ENCODE results near the gene GPD1. TPM values are rescaled to one million over a fixed set of nuclear protein-coding genes. Genes with fewer than 3 reads are reported as not detected.
"Not testable (repeated sequence)": the region's sequence is repeated elsewhere in the genome, so short reads cannot be mapped to it uniquely, and the experiment has no call there.

GPD1 gene
- polyA plus RNA-seq, 1 donor from 2014 or later = not detected

DNA sequence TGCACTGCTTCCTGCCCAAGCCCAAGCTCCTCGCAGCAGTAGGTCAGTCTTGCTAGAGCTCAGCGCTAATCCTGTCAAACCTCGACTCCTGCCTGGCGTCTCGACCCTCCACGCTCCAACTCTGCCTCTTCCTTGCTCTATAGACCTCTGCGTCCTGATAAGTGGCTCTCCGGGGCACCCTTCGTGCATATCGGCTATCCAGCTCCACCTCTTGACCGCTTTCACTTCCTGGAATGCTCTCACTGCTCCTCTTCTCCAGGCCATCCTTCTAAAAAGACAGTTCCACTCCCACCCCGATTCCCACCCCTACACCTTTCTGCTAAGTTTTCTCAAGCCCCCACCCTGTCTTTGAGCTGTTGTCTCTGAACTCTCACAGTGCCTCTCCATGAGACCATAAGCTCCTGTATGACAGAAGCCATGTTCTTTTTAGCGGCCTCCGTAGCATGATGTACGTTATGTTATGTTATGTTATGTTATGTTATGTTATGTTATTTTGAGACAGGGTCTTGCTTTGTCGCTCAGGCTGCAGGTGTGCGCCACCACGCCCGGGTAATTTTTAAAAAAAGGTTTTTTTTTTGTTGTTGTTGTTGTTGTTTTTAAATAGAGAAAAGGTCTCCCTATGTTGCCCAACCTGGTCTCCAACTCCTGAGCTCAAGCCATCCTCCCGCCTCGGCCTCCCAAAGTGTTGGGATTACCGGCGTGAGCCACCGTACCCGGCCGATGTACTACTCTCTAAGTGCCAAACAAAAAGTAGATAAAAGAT is 8.8 kb downstream of the GPD1 start:
- Mint-ChIP-seq H3K4me3 (peak overlapping the region; percentile 93 to 99 (median 98)), H3K9me3 (no peaks in the 10 kb centered on the region), H3K27ac (peak overlapping the region; percentile 91 to 99 (median 98))

GRCh38 chr12:50117057-50117622 is 13.3 kb downstream of the GPD1 start:
- H3K9me3 Mint-ChIP-seq = no peaks in the 10 kb centered on the region
- peak overlapping the region in 1 of 4 donors; percentile 62 for H3K4me3 Mint-ChIP-seq
- no peaks in the 10 kb centered on the region for H3K36me3 Mint-ChIP-seq
- peaks cover 11 to 28% (median 25%) of the 10 kb centered on the region in 3 donors for H3K4me1 Mint-ChIP-seq
- H3K27ac Mint-ChIP-seq = no peak overlapping the region
- no peaks in the 10 kb centered on the region for H3K27me3 Mint-ChIP-seq

More for the DNA sequence above, 8.8 kb downstream of the GPD1 start:
- H3K27me3 Mint-ChIP-seq = no peaks in the 10 kb centered on the region
- no peaks in the 10 kb centered on the region for H3K36me3 Mint-ChIP-seq
- H3K4me1 Mint-ChIP-seq = peaks cover 22 to 37% (median 34%) of the 10 kb centered on the region in 3 donors

GRCh38 chr12:50119387-50119786 is 15.6 kb downstream of the GPD1 start:
- Mint-ChIP-seq H3K4me1 (peaks cover 15 to 29% (median 25%) of the 10 kb centered on the region in 3 donors), H3K27ac (no peak overlapping the region), H3K9me3 (no peaks in the 10 kb centered on the region), H3K36me3 (peaks cover 8% of the 10 kb centered on the region), H3K27me3 (no peaks in the 10 kb centered on the region), H3K4me3 (no peak overlapping the region)

- Mint-ChIP-seq H3K36me3 (peaks cover 9% of the 10 kb centered on the region), H3K27me3 (no peaks in the 10 kb centered on the region), H3K4me3 (no peak overlapping the region), H3K27ac (no peak overlapping the region), H3K9me3 (no peaks in the 10 kb centered on the region), H3K4me1 (peaks cover 17 to 35% (median 28%) of the 10 kb centered on the region in 3 donors)
Observed at GRCh38 chr12:50120521-50120920, 16.7 kb downstream of the GPD1 start.

- H3K4me1 Mint-ChIP-seq = peaks cover 21 to 35% (median 28%) of the 10 kb centered on the region in 3 donors
- H3K36me3 Mint-ChIP-seq = peaks cover 12% of the 10 kb centered on the region
- no peak overlapping the region for H3K27ac Mint-ChIP-seq
Observed at GRCh38 chr12:50120953-50121352, 17.1 kb downstream of the GPD1 start.

DNA sequence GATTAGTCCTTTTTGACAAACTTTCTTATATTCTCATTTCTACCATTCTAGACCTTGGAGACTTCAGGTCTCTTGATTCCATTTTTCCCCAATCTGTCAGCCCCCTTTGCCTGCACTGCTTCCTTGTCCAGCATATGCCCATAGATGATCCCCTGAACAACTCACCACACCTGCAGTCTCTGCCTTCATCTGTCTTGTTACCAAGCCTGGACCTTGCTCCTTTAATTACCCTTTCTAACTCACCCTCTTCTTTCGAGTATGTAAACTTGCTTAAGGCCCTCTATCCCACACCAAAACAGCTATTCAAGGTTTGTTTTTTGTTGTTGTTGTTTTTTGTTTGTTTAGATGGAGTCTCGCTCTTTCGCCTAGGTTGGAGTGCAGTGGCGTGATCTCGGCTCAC is 17.8 kb downstream of the GPD1 start:
- H3K27ac Mint-ChIP-seq = peak overlapping the region in 1 of 3 donors; percentile 37
- no peaks in the 10 kb centered on the region for H3K27me3 Mint-ChIP-seq
- H3K9me3 Mint-ChIP-seq = no peaks in the 10 kb centered on the region
- H3K4me3 Mint-ChIP-seq = peak overlapping the region in 2 of 4 donors; percentile 15 to 24
- H3K4me1 Mint-ChIP-seq = peaks cover 21 to 30% (median 23%) of the 10 kb centered on the region in 3 donors
- H3K36me3 Mint-ChIP-seq = peaks cover 12% of the 10 kb centered on the region

More at GRCh38 chr12:50120953-50121352, 17.1 kb downstream of the GPD1 start:
- Mint-ChIP-seq H3K9me3 (no peaks in the 10 kb centered on the region), H3K4me3 (peak overlapping the region in 1 of 4 donors; percentile 24), H3K27me3 (no peaks in the 10 kb centered on the region)

DNA sequence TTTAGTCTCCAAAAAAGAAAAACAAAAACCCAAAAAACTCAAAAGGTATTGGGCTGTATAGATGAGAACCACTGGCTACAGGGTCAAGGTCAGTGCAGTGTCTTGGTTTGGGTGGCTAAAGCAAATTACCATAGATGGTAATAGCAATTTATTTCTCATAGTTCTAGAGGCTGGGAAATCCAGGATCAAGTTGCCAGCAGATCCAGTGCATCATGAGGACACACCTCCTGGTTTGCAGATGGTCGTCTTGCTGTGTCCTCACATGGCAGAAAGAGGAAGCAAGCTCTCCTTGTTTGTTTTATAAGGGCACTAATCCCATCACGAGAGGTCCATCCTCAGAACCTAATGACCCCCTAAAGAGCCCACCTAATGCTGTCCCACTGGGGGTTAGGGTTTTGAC is 19.4 kb downstream of the GPD1 start:
- Mint-ChIP-seq H3K27ac (peak overlapping the region in 1 of 3 donors; percentile 14), H3K9me3 (no peaks in the 10 kb centered on the region), H3K27me3 (no peaks in the 10 kb centered on the region), H3K4me3 (no peak overlapping the region), H3K4me1 (peaks cover 21 to 30% (median 22%) of the 10 kb centered on the region in 3 donors), H3K36me3 (peaks cover 12% of the 10 kb centered on the region)

GRCh38 chr12:50127546-50127945 is 23.7 kb downstream of the GPD1 start:
- Mint-ChIP-seq H3K4me3 (no peak overlapping the region), H3K27ac (no peak overlapping the region), H3K27me3 (no peaks in the 10 kb centered on the region), H3K9me3 (no peaks in the 10 kb centered on the region), H3K4me1 (peaks cover 21 to 26% (median 25%) of the 10 kb centered on the region in 3 donors), H3K36me3 (peaks cover 12% of the 10 kb centered on the region)

- no peak overlapping the region for H3K27ac Mint-ChIP-seq
- peaks cover 18 to 27% (median 24%) of the 10 kb centered on the region in 3 donors for H3K4me1 Mint-ChIP-seq
- H3K36me3 Mint-ChIP-seq = peaks cover 5% of the 10 kb centered on the region
- no peak overlapping the region for H3K4me3 Mint-ChIP-seq
- no peaks in the 10 kb centered on the region for H3K27me3 Mint-ChIP-seq
- no peaks in the 10 kb centered on the region for H3K9me3 Mint-ChIP-seq
Observed at GRCh38 chr12:50129290-50129689, 25.5 kb downstream of the GPD1 start.

DNA sequence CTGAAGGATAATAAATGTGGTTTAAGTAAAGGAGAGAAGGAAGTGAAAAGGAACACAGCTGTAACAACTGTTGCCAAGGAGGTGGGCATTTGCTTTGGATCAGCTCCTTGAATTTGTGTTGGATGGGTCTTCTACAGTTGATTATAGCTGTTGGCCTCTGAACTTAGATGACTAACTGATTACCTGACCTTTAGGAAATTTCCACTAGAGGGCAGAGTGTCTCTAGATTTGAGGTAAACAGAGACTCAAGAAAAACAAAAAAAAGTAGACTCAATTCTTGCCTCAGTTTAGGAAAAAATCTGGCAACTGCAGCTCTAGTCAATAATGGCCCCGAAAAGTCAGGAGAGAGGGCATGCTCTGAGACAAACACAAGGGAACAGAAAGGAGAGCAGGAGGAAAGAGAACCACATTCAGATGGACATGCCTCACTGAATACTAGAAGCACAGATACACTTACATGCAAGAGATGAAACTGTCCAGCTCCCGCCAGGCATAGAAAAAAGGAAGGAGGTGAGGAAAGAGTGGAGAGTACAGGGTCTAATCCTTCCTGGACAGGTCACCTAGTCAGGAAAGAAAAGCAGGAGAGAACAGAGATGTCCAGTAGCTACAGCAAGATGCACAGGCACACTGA is 28.8 kb downstream of the GPD1 start:
- Mint-ChIP-seq H3K9me3 (no peaks in the 10 kb centered on the region), H3K36me3 (peaks cover 2% of the 10 kb centered on the region), H3K4me1 (peaks cover 8 to 13% (median 12%) of the 10 kb centered on the region in 3 donors), H3K27me3 (no peaks in the 10 kb centered on the region), H3K4me3 (no peak overlapping the region), H3K27ac (peak overlapping the region in 2 of 3 donors; percentile 2 to 95)

GRCh38 chr12:50142993-50143392 is 39.2 kb downstream of the GPD1 start:
- Mint-ChIP-seq H3K36me3 (peaks cover 6% of the 10 kb centered on the region), H3K9me3 (no peaks in the 10 kb centered on the region), H3K4me3 (no peak overlapping the region), H3K27me3 (no peaks in the 10 kb centered on the region), H3K27ac (peak overlapping the region in 1 of 3 donors; percentile 69), H3K4me1 (no peaks in the 10 kb centered on the region)

DNA sequence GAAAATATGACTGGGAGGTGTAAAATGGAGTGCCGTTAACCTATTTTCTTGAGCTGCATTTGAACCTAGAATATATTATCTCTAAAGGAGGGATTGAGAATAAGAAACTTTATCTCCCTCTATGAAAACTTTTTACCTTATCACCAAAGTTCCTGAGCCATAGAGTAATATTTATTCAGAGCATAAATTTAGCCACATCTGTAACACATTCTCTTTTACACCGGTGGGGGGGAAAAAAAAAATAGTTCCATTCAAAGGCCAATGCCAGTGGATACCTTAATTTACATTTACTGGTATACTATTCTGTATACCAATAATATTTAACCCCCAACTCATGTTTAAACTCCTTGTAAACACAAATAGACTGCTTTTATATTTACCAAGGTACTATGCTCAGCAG is 41.6 kb downstream of the GPD1 start:
- no peak overlapping the region for H3K27ac Mint-ChIP-seq
- peaks cover 3% of the 10 kb centered on the region for H3K36me3 Mint-ChIP-seq

GRCh38 chr12:50147281-50147680 is 43.5 kb downstream of the GPD1 start:
- Mint-ChIP-seq H3K27me3 (no peaks in the 10 kb centered on the region), H3K27ac (no peak overlapping the region), H3K36me3 (peaks cover 2% of the 10 kb centered on the region), H3K4me3 (no peak overlapping the region), H3K4me1 (peaks cover 4 to 19% (median 14%) of the 10 kb centered on the region in 3 donors), H3K9me3 (no peaks in the 10 kb centered on the region)

More for the DNA sequence above, 41.6 kb downstream of the GPD1 start:
- peaks cover 2 to 10% (median 7%) of the 10 kb centered on the region in 3 donors for H3K4me1 Mint-ChIP-seq
- H3K9me3 Mint-ChIP-seq = no peaks in the 10 kb centered on the region
- H3K27me3 Mint-ChIP-seq = no peaks in the 10 kb centered on the region
- no peak overlapping the region for H3K4me3 Mint-ChIP-seq

DNA sequence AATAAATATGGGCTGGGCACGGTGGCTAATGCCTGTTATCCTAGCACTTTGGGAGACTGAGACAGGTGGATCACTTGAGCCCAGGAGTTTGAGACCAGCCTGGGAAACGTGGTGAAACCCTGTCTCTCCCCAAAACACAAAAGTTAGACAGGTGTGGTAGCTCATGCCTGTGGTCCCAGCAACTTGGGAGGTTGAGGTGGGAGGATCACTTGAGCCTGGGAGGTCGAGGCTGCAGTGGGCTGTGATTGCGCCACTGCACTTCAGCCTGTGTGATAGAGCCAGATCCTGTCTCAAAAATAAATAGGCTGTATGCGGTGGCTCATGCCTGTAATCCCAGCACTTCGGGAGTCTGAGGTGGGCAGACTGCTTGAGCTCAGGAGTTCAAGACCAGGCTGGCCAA is 44.2 kb downstream of the GPD1 start:
- not testable (repeated sequence) for H3K27ac Mint-ChIP-seq, H3K9me3 Mint-ChIP-seq, H3K27me3 Mint-ChIP-seq, H3K4me3 Mint-ChIP-seq, H3K36me3 Mint-ChIP-seq
- H3K4me1 Mint-ChIP-seq = peaks cover 4 to 19% (median 14%) of the 10 kb centered on the region in 3 donors

- Mint-ChIP-seq H3K36me3 (no peaks in the 10 kb centered on the region), H3K9me3 (no peaks in the 10 kb centered on the region), H3K27ac (no peak overlapping the region), H3K4me1 (peaks cover 4 to 19% (median 14%) of the 10 kb centered on the region in 3 donors), H3K4me3 (no peak overlapping the region), H3K27me3 (no peaks in the 10 kb centered on the region)
Observed at GRCh38 chr12:50149311-50149710, 45.5 kb downstream of the GPD1 start.
